ENCODE data around the gene MOB1B. TPM values are rescaled to one million over a fixed set of nuclear protein-coding genes. Genes with fewer than 3 reads are reported as not detected.

MOB1B gene
- total and polyA plus RNA-seq, 2 of the 13 experiments (the other 11 are each of a cell fraction or from before 2014, with no cell fraction given) = 3.9 to 4.0 TPM

GRCh38 chr4:70902577-70903290 lies 565 bp downstream of the MOB1B start (continued):
- TF ChIP-seq, protein P1, sequence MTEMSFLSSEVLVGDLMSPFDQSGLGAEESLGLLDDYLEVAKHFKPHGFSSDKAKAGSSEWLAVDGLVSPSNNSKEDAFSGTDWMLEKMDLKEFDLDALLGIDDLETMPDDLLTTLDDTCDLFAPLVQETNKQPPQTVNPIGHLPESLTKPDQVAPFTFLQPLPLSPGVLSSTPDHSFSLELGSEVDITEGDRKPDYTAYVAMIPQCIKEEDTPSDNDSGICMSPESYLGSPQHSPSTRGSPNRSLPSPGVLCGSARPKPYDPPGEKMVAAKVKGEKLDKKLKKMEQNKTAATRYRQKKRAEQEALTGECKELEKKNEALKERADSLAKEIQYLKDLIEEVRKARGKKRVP (CRISPR knock-in tag; IDR thresholded peaks at IDR 0.05) = no peak
- TF ChIP-seq, protein P2, sequence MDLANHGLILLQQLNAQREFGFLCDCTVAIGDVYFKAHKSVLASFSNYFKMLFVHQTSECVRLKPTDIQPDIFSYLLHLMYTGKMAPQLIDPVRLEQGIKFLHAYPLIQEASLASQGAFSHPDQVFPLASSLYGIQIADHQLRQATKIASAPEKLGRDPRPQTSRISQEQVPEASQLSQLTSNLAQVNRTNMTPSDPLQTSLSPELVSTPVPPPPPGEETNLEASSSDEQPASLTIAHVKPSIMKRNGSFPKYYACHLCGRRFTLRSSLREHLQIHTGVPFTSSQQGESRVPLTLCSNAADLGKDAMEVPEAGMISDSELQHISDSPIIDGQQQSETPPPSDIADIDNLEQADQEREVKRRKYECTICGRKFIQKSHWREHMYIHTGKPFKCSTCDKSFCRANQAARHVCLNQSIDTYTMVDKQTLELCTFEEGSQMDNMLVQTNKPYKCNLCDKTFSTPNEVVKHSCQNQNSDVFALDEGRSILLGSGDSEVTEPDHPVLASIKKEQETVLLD (CRISPR knock-in tag; IDR thresholded peaks at IDR 0.05; ENCODE audit: low read depth) = 0 out of 2 replicates have a peak, but pooled peaks have one; percentile 9
- TF ChIP-seq EEA1 (CRISPR knock-in tag; IDR thresholded peaks at IDR 0.05; ENCODE audit: borderline replicate concordance) = peak; percentile 6; the same call in 1 of the 2 replicates
- TF ChIP-seq, protein P3, sequence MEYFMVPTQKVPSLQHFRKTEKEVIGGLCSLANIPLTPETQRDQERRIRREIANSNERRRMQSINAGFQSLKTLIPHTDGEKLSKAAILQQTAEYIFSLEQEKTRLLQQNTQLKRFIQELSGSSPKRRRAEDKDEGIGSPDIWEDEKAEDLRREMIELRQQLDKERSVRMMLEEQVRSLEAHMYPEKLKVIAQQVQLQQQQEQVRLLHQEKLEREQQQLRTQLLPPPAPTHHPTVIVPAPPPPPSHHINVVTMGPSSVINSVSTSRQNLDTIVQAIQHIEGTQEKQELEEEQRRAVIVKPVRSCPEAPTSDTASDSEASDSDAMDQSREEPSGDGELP (IDR thresholded peaks at IDR 0.05; ENCODE audit: borderline replicate concordance, low read depth) = no peak
- TF ChIP-seq SSRP1 (CRISPR knock-in tag; IDR thresholded peaks at IDR 0.05) = 0 out of 2 replicates have a peak, but pooled peaks have one; percentile 34
- peak; percentile 8 for TF ChIP-seq RBM39 (IDR thresholded peaks at IDR 0.05; ENCODE audit: low read depth, low read length, poor library complexity, severe bottlenecking)
- no peak for TF ChIP-seq NCOA2 (CRISPR knock-in tag; IDR thresholded peaks at IDR 0.05)
- TF ChIP-seq TBL1XR1 (IDR thresholded peaks at IDR 0.05; ENCODE audit: borderline replicate concordance, low read length, partially characterized antibody) = no peak
- peak; percentile 54 for TF ChIP-seq ASH2L (IDR thresholded peaks at IDR 0.05; ENCODE audit: insufficient read length, low read depth, low read length)
- no peak for TF ChIP-seq MAZ (IDR thresholded peaks at IDR 0.05; ENCODE audit: borderline replicate concordance, low read depth, low read length)
- no peak for TF ChIP-seq MAZ (CRISPR knock-in tag; IDR thresholded peaks at IDR 0.05; ENCODE audit: low read depth)
- TF ChIP-seq PHF21A (CRISPR knock-in tag; IDR thresholded peaks at IDR 0.05) = 0 out of 2 replicates have a peak, but pooled peaks have one; percentile 7
- TF ChIP-seq ZNF839 (CRISPR knock-in tag; IDR thresholded peaks at IDR 0.05; ENCODE audit: borderline replicate concordance) = no peak
- no peak for TF ChIP-seq ZNF609 (CRISPR knock-in tag; IDR thresholded peaks at IDR 0.05; ENCODE audit: borderline replicate concordance)
- TF ChIP-seq, protein P4, sequence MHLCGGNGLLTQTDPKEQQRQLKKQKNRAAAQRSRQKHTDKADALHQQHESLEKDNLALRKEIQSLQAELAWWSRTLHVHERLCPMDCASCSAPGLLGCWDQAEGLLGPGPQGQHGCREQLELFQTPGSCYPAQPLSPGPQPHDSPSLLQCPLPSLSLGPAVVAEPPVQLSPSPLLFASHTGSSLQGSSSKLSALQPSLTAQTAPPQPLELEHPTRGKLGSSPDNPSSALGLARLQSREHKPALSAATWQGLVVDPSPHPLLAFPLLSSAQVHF (CRISPR knock-in tag; IDR thresholded peaks at IDR 0.05) = peak; percentile 40; the same call in 1 of the 2 replicates
- TF ChIP-seq RAD51 (IDR thresholded peaks at IDR 0.05; ENCODE audit: borderline replicate concordance) = no peak
- TF ChIP-seq LCORL (IDR thresholded peaks at IDR 0.05) = no peak
- TF ChIP-seq LCORL (CRISPR knock-in tag; IDR thresholded peaks at IDR 0.05) = 0 out of 2 replicates have a peak, but pooled peaks have one; percentile 7
